GM23248 (cell line): ENCODE results near the gene KYAT1.

ENCODE experiments used
- EZH2 ChIP-seq: fragments of 200-600 bp; sonication (generic); IDR thresholded peaks from 2 replicates; pipeline ENCODE4 v1.6.1; 2018; ENCODE audit warnings: antibody characterized with exemption, mild to moderate bottlenecking; ENCODE audit not compliant: insufficient read depth, poor library complexity, severe bottlenecking
- EZH2phosphoT487 ChIP-seq: fragments of 200-600 bp; sonication (generic); IDR thresholded peaks from 2 replicates; pipeline ENCODE4 v1.6.1; 2018; ENCODE audit warnings: antibody characterized with exemption, moderate library complexity, mild to moderate bottlenecking, low read depth; ENCODE audit not compliant: insufficient read depth

GRCh38 chr9:128828267-128828666 is 53.5 kb downstream of the KYAT1 start:
- no peak for TF ChIP-seq EZH2phosphoT487
- TF ChIP-seq EZH2, result no peak
